ENCODE results near the gene ZC3H6.
"Not testable (repeated sequence)": the region's sequence is repeated elsewhere in the genome, so short reads cannot be mapped to it uniquely, and the experiment has no call there.

The ZC3H6 gene

GRCh38 chr2:112273349-112273748 lies 2.0 kb upstream of the ZC3H6 start:
- DNase-seq (ENCODE audit: low read depth, low spot score): no peak
- no peak overlapping the region for H3K27ac ChIP-seq

- DNase-seq (ENCODE audit: low read depth, low spot score): no peak
Observed at GRCh38 chr2:112275887-112276773, 733 bp downstream of the ZC3H6 start.

GRCh38 chr2:112276954-112277353 lies 1.6 kb downstream of the ZC3H6 start:
- no peak overlapping the region for H3K27ac ChIP-seq
- no peak for DNase-seq (ENCODE audit: low read depth, low spot score)

More at GRCh38 chr2:112275887-112276773, 733 bp downstream of the ZC3H6 start:
- H3K27ac ChIP-seq: peak overlapping the region; percentile 89

- DNase-seq (ENCODE audit: low read depth, low spot score): no peak
- H3K27ac ChIP-seq: no peak overlapping the region
Observed at GRCh38 chr2:112277596-112278220, 2.3 kb downstream of the ZC3H6 start.

GRCh38 chr2:112282066-112282465 lies 6.7 kb downstream of the ZC3H6 start:
- DNase-seq (ENCODE audit: low read depth, low spot score); H3K27ac ChIP-seq: not testable (repeated sequence)

- not testable (repeated sequence) for DNase-seq (ENCODE audit: low read depth, low spot score); H3K27ac ChIP-seq
Observed at GRCh38 chr2:112283535-112283934, 8.1 kb downstream of the ZC3H6 start.

- no peak overlapping the region for H3K27ac ChIP-seq
- DNase-seq (ENCODE audit: low read depth, low spot score): no peak
Observed at GRCh38 chr2:112290088-112290487, 14.7 kb downstream of the ZC3H6 start.

- no peak for DNase-seq (ENCODE audit: low read depth, low spot score)
- no peak overlapping the region for H3K27ac ChIP-seq
Observed at GRCh38 chr2:112290648-112291047, 15.3 kb downstream of the ZC3H6 start.

GRCh38 chr2:112293636-112294401 lies 18.4 kb downstream of the ZC3H6 start:
- no peak overlapping the region for H3K27ac ChIP-seq
- DNase-seq (ENCODE audit: low read depth, low spot score): no peak

GRCh38 chr2:112295407-112296078 lies 20.1 kb downstream of the ZC3H6 start:
- H3K27ac ChIP-seq: no peak overlapping the region
- no peak for DNase-seq (ENCODE audit: low read depth, low spot score)

GRCh38 chr2:112296407-112296806 lies 21.0 kb downstream of the ZC3H6 start:
- no peak for DNase-seq (ENCODE audit: low read depth, low spot score)
- H3K27ac ChIP-seq: no peak overlapping the region

GRCh38 chr2:112301171-112301584 lies 25.8 kb downstream of the ZC3H6 start:
- DNase-seq (ENCODE audit: low read depth, low spot score): no peak
- H3K27ac ChIP-seq: no peak overlapping the region

- no peak for DNase-seq (ENCODE audit: low read depth, low spot score)
- H3K27ac ChIP-seq: no peak overlapping the region
Observed at GRCh38 chr2:112301973-112302372, 26.6 kb downstream of the ZC3H6 start.

- DNase-seq (ENCODE audit: low read depth, low spot score): no peak
- no peak overlapping the region for H3K27ac ChIP-seq
Observed at GRCh38 chr2:112304298-112304941, 29.0 kb downstream of the ZC3H6 start.

GRCh38 chr2:112305132-112305531 lies 29.7 kb downstream of the ZC3H6 start:
- H3K27ac ChIP-seq: no peak overlapping the region
- no peak for DNase-seq (ENCODE audit: low read depth, low spot score)

- no peak for DNase-seq (ENCODE audit: low read depth, low spot score)
- H3K27ac ChIP-seq: no peak overlapping the region
Observed at GRCh38 chr2:112310906-112311305, 35.5 kb downstream of the ZC3H6 start.

- no peak overlapping the region for H3K27ac ChIP-seq
- no peak for DNase-seq (ENCODE audit: low read depth, low spot score)
Observed at GRCh38 chr2:112311932-112312331, 36.5 kb downstream of the ZC3H6 start.

GRCh38 chr2:112312821-112313220 lies 37.4 kb downstream of the ZC3H6 start:
- no peak for DNase-seq (ENCODE audit: low read depth, low spot score)
- no peak overlapping the region for H3K27ac ChIP-seq

- no peak overlapping the region for H3K27ac ChIP-seq
- no peak for DNase-seq (ENCODE audit: low read depth, low spot score)
Observed at GRCh38 chr2:112314856-112315255, 39.5 kb downstream of the ZC3H6 start.
